HepG2 (cell line): ENCODE results near the gene ENDOG. TPM values are rescaled to one million over a fixed set of nuclear protein-coding genes. Genes with fewer than 3 reads are reported as not detected.

Experiments used
- CTCF ChIP-seq: sonication (generic); formaldehyde crosslinking; IDR thresholded peaks from 2 replicates; pipeline ENCODE4 v1.5.0; 2020; ENCODE audit warnings: mild to moderate bottlenecking, missing genetic modification reagents, moderate library complexity
- ISX ChIP-seq: sonication (generic); formaldehyde crosslinking; conservative IDR thresholded peaks from 2 replicates; pipeline ENCODE4 v1.5.0; 2020; ENCODE audit warnings: missing genetic modification reagents
- KLF12 ChIP-seq: sonication (generic); formaldehyde crosslinking; IDR thresholded peaks from 2 replicates; pipeline ENCODE4 v1.4.0; 2020; ENCODE audit warnings: missing genetic modification reagents, borderline replicate concordance
- USF2 ChIP-seq, 2 experiments: sonication (generic) in 1 of 2; formaldehyde crosslinking in 1 of 2; IDR thresholded peaks; 2 replicates each; pipeline versions ENCODE4 v1.5.1 to v1.6.1; 2011 to 2020; ENCODE audit warnings: borderline replicate concordance in 1 of 2, low read depth in 1 of 2, low read length in 1 of 2, mild to moderate bottlenecking in 1 of 2, missing genetic modification reagents in 1 of 2, moderate library complexity in 1 of 2
- ZBTB49 ChIP-seq: sonication (generic); formaldehyde crosslinking; IDR thresholded peaks from 2 replicates; pipeline ENCODE4 v1.4.0; 2020; ENCODE audit warnings: missing genetic modification reagents, borderline replicate concordance
- ZNF709 ChIP-seq: sonication (generic); formaldehyde crosslinking; IDR thresholded peaks from 2 replicates; pipeline ENCODE4 v1.5.0; 2020; ENCODE audit warnings: mild to moderate bottlenecking, missing genetic modification reagents
- polyA plus RNA-seq, 8 experiments: library from polyadenylated mRNA; depleted of rRNA in 3 of 8; stranded (reverse) in 7 of 8; unstranded in 1 of 8; fragments of >200 nt; fragmentation: Illumina TruSeq in 4 of 8; extraction: Trizol in 4 of 8; gene quantifications; 2 replicates each; pipeline versions ENCODE4 v1.2.1 to v1.2.3, GENCODE V29; 2011 to 2016; ENCODE audit warnings: low read depth in 4 of 8, missing spikeins in 1 of 8, mixed read lengths in 1 of 8; ENCODE audit not compliant: insufficient read depth in 1 of 8
- total RNA-seq, 5 experiments: library from RNA; depleted of rRNA; stranded (reverse); fragments of >200 nt; fragmentation: Illumina TruSeq; extraction: Trizol; gene quantifications; 2 replicates each; pipeline ENCODE4 v1.2.3, GENCODE V29; 2016; ENCODE audit warnings: low read depth in 1 of 5
- TF ChIP-seq, protein P1 (sequence below): sonication (generic); formaldehyde crosslinking; IDR thresholded peaks from 2 replicates; pipeline ENCODE4 v1.9.0; 2021; ENCODE audit warnings: missing genetic modification reagents, borderline replicate concordance
- TF ChIP-seq, protein P2 (sequence below): sonication (generic); formaldehyde crosslinking; IDR thresholded peaks from 2 replicates; pipeline ENCODE4 v1.8.1; 2022; ENCODE audit warnings: low read depth, mild to moderate bottlenecking, missing genetic modification reagents
- TF ChIP-seq, protein P3 (sequence below): sonication (generic); formaldehyde crosslinking; IDR thresholded peaks from 2 replicates; pipeline ENCODE4 v1.4.0; 2020; ENCODE audit warnings: missing genetic modification reagents, borderline replicate concordance

The ENDOG gene
- total and polyA plus RNA-seq, 2 of the 13 experiments (the other 11 are each of a cell fraction or from before 2014, with no cell fraction given), result 26.3 to 28.8 TPM

DNA sequence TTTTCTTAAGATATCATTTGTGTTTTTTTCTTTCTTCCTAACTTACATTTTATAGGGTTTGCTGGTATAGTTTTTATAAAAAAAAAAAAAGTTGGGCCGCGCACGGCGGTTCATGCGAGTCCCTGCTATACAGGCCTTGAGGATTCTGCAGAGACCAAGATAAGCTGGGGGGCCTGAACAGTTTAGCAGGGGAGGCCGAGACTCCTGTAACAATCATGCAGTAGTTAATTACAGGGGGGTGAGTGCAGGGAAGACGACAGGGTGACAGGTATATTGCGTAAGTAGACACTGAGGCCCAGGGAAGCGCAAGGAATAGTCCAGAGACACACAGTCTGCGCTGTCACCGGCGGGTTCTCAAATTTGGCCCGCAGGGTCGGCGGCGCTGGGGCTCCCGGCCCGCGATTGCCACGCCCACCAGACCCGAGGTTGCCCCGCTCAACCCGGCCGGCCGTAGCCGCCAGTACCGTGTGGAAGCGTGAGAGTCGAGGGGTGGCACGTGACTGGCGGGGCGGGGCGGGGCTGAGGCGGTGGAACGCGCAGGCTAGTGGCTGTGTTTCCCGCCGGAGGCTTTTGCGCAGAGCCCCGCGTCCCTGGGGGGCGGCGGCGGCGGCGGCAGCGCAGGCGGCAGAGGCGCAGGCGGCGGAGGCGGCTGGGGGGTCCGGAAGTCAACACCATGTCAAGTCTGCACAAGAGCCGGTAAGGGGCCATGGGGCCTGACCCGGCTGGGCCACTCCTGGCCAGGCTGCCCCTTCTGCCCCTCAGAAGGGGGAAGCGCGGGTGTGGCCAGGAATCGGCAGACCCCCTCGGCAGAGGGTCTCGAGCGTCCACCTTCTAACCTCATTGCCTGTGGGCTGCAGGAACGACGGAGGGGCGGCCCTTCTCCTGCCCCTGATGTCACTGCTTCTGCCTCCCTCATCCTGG lies 31.4 kb upstream of the ENDOG start, which contains the start of gene TBC1D13 (continued):
- TF ChIP-seq, protein P1, sequence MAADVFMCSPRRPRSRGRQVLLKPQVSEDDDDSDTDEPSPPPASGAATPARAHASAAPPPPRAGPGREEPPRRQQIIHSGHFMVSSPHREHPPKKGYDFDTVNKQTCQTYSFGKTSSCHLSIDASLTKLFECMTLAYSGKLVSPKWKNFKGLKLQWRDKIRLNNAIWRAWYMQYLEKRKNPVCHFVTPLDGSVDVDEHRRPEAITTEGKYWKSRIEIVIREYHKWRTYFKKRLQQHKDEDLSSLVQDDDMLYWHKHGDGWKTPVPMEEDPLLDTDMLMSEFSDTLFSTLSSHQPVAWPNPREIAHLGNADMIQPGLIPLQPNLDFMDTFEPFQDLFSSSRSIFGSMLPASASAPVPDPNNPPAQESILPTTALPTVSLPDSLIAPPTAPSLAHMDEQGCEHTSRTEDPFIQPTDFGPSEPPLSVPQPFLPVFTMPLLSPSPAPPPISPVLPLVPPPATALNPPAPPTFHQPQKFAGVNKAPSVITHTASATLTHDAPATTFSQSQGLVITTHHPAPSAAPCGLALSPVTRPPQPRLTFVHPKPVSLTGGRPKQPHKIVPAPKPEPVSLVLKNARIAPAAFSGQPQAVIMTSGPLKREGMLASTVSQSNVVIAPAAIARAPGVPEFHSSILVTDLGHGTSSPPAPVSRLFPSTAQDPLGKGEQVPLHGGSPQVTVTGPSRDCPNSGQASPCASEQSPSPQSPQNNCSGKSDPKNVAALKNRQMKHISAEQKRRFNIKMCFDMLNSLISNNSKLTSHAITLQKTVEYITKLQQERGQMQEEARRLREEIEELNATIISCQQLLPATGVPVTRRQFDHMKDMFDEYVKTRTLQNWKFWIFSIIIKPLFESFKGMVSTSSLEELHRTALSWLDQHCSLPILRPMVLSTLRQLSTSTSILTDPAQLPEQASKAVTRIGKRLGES, result peak; percentile 83; the same call in 1 of the 2 replicates
- peak; percentile 29; the same call in 1 of the 2 replicates for TF ChIP-seq CTCF (CRISPR knock-in tag)
- TF ChIP-seq ZBTB49 (CRISPR knock-in tag), result no peak
- TF ChIP-seq, protein P2, sequence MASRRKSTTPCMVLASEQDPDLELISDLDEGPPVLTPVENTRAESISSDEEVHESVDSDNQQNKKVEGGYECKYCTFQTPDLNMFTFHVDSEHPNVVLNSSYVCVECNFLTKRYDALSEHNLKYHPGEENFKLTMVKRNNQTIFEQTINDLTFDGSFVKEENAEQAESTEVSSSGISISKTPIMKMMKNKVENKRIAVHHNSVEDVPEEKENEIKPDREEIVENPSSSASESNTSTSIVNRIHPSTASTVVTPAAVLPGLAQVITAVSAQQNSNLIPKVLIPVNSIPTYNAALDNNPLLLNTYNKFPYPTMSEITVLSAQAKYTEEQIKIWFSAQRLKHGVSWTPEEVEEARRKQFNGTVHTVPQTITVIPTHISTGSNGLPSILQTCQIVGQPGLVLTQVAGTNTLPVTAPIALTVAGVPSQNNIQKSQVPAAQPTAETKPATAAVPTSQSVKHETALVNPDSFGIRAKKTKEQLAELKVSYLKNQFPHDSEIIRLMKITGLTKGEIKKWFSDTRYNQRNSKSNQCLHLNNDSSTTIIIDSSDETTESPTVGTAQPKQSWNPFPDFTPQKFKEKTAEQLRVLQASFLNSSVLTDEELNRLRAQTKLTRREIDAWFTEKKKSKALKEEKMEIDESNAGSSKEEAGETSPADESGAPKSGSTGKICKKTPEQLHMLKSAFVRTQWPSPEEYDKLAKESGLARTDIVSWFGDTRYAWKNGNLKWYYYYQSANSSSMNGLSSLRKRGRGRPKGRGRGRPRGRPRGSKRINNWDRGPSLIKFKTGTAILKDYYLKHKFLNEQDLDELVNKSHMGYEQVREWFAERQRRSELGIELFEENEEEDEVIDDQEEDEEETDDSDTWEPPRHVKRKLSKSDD (CRISPR knock-in tag), result peak; percentile 79; the same call in 1 of the 2 replicates
- TF ChIP-seq ZNF709 (CRISPR knock-in tag), result peak; percentile 91
- peak; percentile 95 for TF ChIP-seq KLF12 (CRISPR knock-in tag)
- TF ChIP-seq ISX, result no peak
- peak; percentile 35; the same call in 1 of the 2 replicates for TF ChIP-seq USF2 (IDR thresholded peaks at IDR 0.05; ENCODE audit: low read depth, low read length)
- TF ChIP-seq USF2 (CRISPR knock-in tag; IDR thresholded peaks at IDR 0.05; ENCODE audit: borderline replicate concordance), result peak; percentile 92
- TF ChIP-seq, protein P3, sequence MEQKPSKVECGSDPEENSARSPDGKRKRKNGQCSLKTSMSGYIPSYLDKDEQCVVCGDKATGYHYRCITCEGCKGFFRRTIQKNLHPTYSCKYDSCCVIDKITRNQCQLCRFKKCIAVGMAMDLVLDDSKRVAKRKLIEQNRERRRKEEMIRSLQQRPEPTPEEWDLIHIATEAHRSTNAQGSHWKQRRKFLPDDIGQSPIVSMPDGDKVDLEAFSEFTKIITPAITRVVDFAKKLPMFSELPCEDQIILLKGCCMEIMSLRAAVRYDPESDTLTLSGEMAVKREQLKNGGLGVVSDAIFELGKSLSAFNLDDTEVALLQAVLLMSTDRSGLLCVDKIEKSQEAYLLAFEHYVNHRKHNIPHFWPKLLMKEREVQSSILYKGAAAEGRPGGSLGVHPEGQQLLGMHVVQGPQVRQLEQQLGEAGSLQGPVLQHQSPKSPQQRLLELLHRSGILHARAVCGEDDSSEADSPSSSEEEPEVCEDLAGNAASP (CRISPR knock-in tag), result peak; percentile 88
